ENCODE results near the gene BASP1. TPM values are rescaled to one million over a fixed set of nuclear protein-coding genes. Genes with fewer than 3 reads are reported as not detected.

Gene BASP1
- total and polyA plus RNA-seq, 2 experiments from 2014 or later, result 134 to 183 TPM

DNA sequence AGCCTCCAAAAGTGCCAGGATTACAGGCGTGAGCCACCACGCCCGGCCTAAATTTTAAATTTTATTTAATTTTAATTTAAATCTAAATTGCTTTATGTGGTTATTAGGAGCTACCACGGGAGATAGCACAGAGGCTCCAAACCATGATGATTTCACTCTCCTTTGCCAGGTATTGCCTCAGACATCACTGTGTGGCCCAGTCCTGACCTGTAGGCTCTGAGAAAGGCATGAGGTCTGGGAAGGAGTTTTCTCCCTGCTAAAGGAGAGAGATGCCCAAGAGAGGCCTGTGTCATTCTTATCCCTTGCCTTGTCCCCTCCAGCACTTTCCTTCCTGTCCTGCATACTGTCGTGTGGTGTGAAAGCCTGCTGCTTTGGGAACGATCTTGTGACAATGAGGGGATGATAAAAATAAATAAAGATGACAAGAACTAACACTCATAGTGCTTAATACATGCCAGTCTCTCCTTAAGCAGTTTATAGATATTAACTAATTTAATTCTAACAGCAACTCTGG, 37.0 kb upstream of the BASP1 start:
- Histone ChIP-seq H4K20me1 (ENCODE audit: insufficient read depth, poor library complexity, severe bottlenecking) (no peaks in the 10 kb centered on the region), H3K27ac (peak overlapping the region; percentile 86), H3K27me3 (no peaks in the 10 kb centered on the region), H3K4me2 (no peak overlapping the region), H3K36me3 (replicated peaks; ENCODE audit: insufficient read depth, low read depth) (no peaks in the 10 kb centered on the region), H3K79me2 (no peaks in the 10 kb centered on the region), H3K4me1 (ENCODE audit: insufficient read depth) (no peaks in the 10 kb centered on the region), H2AFZ (no peak overlapping the region), H3K9me2 (replicated peaks; ENCODE audit: insufficient read depth) (no peaks in the 10 kb centered on the region), H3K4me3 (no peak overlapping the region), H3K9me3 (ENCODE audit: low read depth) (no peaks in the 10 kb centered on the region)
- TF ChIP-seq EZH2 (IDR thresholded peaks at IDR 0.05; ENCODE audit: borderline replicate concordance), result no peak
- no peak for TF ChIP-seq EZH2phosphoT487 (IDR thresholded peaks at IDR 0.05; ENCODE audit: low read depth, severe bottlenecking, unreplicated experiment)
- TF ChIP-seq, protein P1, sequence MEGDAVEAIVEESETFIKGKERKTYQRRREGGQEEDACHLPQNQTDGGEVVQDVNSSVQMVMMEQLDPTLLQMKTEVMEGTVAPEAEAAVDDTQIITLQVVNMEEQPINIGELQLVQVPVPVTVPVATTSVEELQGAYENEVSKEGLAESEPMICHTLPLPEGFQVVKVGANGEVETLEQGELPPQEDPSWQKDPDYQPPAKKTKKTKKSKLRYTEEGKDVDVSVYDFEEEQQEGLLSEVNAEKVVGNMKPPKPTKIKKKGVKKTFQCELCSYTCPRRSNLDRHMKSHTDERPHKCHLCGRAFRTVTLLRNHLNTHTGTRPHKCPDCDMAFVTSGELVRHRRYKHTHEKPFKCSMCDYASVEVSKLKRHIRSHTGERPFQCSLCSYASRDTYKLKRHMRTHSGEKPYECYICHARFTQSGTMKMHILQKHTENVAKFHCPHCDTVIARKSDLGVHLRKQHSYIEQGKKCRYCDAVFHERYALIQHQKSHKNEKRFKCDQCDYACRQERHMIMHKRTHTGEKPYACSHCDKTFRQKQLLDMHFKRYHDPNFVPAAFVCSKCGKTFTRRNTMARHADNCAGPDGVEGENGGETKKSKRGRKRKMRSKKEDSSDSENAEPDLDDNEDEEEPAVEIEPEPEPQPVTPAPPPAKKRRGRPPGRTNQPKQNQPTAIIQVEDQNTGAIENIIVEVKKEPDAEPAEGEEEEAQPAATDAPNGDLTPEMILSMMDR (IDR thresholded peaks at IDR 0.05; ENCODE audit: poor library complexity), result no peak
- WGBS (ENCODE audit: low lambda C conversion rate, missing lambda C conversion rate), result 82% methylated on average over 6 of the region's 6 CpGs
- DNase-seq (ENCODE audit: low spot score), result no peak

DNA sequence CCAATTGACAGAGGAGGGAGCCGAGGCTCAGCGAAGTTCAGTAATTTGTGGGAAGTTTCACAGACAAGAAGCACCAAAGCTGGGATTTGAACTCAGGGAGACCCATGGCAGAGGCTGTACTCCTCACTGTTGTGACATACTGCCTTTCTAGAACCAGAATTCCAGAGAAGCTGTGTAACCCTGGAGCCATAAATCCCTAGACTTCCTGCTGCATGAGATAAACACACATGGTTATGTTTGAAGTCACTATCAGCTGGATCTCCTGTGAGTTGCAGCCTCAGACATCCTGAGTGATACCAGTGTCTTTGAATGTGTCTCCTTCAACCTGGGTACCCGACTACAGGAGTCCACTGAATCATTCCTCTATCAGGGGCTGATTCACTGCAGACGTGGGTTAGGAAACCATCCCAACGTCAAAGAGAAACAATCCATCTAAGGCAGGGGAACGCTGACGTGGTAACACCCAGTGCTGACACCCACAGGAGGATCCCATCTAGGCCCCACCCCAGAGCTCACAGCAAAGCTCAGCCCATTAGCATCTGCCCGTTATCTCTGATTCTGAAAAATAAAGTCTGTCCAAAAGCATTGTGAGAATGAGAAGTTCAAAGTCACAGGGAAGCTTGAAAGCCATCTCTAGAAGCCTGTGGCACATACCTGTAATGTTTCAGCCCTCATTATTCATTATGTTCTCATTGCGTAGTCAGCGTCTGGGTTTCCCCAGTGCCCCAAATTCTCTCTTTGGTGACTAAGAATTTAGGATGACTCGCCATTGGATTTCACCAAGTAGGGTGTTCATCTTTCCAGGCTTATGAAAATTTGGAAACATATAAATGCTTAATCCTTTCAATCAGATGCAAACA, 36.3 kb upstream of the BASP1 start:
- H3K27ac ChIP-seq, result peak overlapping the region; percentile 86
- no peaks in the 10 kb centered on the region for H3K27me3 ChIP-seq
- H3K36me3 ChIP-seq (replicated peaks; ENCODE audit: insufficient read depth, low read depth), result no peaks in the 10 kb centered on the region
- no peak for TF ChIP-seq EZH2phosphoT487 (IDR thresholded peaks at IDR 0.05; ENCODE audit: low read depth, severe bottlenecking, unreplicated experiment)
- no peak for TF ChIP-seq EZH2 (IDR thresholded peaks at IDR 0.05; ENCODE audit: borderline replicate concordance)
- TF ChIP-seq, protein P1 (IDR thresholded peaks at IDR 0.05; ENCODE audit: poor library complexity), result no peak
- no peaks in the 10 kb centered on the region for H3K9me2 ChIP-seq (replicated peaks; ENCODE audit: insufficient read depth)
- no peak overlapping the region for H3K4me2 ChIP-seq
- DNase-seq (ENCODE audit: low spot score), result peak; percentile 81
- no peaks in the 10 kb centered on the region for H3K4me1 ChIP-seq (ENCODE audit: insufficient read depth)
- WGBS (ENCODE audit: low lambda C conversion rate, missing lambda C conversion rate), result 54% methylated on average over 11 of the region's 11 CpGs
- H2AFZ ChIP-seq, result no peak overlapping the region
- no peaks in the 10 kb centered on the region for H3K9me3 ChIP-seq (ENCODE audit: low read depth)
- H3K79me2 ChIP-seq, result no peaks in the 10 kb centered on the region
- H3K4me3 ChIP-seq, result no peak overlapping the region
- no peaks in the 10 kb centered on the region for H4K20me1 ChIP-seq (ENCODE audit: insufficient read depth, poor library complexity, severe bottlenecking)

DNA sequence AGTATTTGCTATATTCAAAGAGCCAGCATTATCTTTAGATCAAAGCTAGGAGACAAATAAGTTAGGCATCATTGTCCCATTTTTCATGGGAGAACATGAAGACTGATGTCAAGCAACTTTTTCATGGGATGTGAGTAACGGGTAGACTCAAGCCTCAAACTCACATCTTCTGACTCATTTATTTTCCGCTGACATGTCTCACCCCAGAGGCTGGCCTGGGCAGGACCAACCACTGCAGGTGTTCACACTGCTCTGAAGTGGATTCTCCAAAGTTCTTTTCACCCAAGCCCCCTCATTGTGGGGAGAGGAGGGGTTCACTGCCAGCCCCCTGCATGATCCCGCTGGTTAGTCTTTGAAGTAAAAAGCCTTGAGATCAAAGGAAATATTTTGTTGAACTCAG, 34.9 kb upstream of the BASP1 start:
- no peak for DNase-seq (ENCODE audit: low spot score)
- Histone ChIP-seq H3K9me3 (ENCODE audit: low read depth) (no peaks in the 10 kb centered on the region), H4K20me1 (ENCODE audit: insufficient read depth, poor library complexity, severe bottlenecking) (no peaks in the 10 kb centered on the region), H3K36me3 (replicated peaks; ENCODE audit: insufficient read depth, low read depth) (no peaks in the 10 kb centered on the region), H3K4me1 (ENCODE audit: insufficient read depth) (no peaks in the 10 kb centered on the region), H3K27me3 (no peaks in the 10 kb centered on the region), H3K27ac (no peak overlapping the region), H3K4me2 (no peak overlapping the region), H3K79me2 (no peaks in the 10 kb centered on the region), H2AFZ (no peak overlapping the region), H3K9me2 (replicated peaks; ENCODE audit: insufficient read depth) (no peaks in the 10 kb centered on the region), H3K4me3 (no peak overlapping the region)
- WGBS (ENCODE audit: low lambda C conversion rate, missing lambda C conversion rate), result 87% methylated on average over 3 of the region's 3 CpGs
- TF ChIP-seq, protein P1 (IDR thresholded peaks at IDR 0.05; ENCODE audit: poor library complexity), result no peak
- TF ChIP-seq EZH2phosphoT487 (IDR thresholded peaks at IDR 0.05; ENCODE audit: low read depth, severe bottlenecking, unreplicated experiment) (no peak), EZH2 (IDR thresholded peaks at IDR 0.05; ENCODE audit: borderline replicate concordance) (no peak)

All from hepatocyte (in vitro differentiated cells).